HG02884 (cell line): Measurements from ENCODE around the gene TTLL11.
"Not testable (repeated sequence)": the region's sequence is repeated elsewhere in the genome, so short reads cannot be mapped to it uniquely, and the experiment has no call there.

ENCODE experiments used
- ATAC-seq: cut with Tn5 transposase; IDR thresholded peaks from one replicate; pipeline ENCODE4 v1.9.1; 2021; ENCODE audit warnings: mild to moderate bottlenecking, moderate library complexity; ENCODE audit not compliant: unreplicated experiment

TTLL11 gene

DNA sequence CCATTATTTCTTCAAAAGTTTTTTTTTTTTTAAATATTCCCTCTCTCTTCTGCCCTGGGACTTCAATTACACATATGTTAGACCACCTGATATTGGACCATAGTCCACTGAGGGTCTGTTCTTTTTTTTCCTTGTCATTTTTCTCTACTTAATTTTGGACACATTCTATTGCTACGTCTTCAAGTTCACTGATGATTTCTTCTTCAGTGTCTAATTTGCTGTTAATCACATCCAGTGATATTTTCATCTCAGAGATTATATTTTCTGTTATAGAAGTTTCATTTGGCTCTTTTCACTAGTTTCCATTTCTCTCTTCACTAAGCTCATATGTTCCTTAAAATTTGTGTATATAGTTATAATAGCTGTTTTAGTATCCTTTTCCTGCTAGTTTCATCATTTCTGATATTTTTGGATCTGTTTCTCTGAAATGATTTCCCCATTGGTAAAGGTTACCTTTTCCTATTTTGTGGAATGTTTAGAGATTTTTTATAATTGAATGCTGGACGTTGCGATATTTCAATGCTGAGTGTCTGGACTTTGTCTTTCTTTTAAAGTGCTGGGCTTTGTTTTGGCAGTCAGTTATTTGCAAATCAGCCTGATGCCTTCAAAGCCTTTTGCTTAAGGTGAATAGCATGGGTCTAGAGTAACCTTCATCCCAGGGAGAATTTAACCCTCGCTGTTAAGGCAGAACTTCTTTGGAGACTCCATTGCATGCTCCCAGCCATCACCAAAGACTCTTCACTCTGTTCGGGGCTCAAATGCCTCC lies 111.8 kb downstream of the TTLL11 start:
- ATAC-seq: no peak

- ATAC-seq: not testable (repeated sequence)
Measured at GRCh38 chr9:121980665-121981064, 112.4 kb downstream of the TTLL11 start.

DNA sequence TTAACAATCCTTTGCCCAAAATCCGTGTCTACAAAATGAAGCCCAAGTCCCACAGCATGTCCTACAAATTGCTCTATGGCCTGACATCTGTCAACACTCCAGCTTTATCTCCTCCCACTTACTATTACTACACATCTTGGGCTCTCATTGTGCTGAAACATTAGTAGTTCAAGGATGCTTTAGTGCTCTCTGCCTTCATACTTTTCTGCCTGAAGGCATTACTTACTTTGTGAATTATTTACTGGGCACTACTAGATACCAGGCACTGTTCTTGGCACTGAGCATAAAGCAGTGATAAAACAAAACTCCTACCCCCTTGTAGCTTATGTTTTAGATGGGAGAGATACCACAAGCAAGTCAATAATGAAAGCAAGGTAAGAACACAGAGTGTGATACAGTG lies 113.4 kb downstream of the TTLL11 start:
- no peak for ATAC-seq

- no peak for ATAC-seq
Measured at GRCh38 chr9:121976751-121977150, 116.4 kb downstream of the TTLL11 start.

- no peak for ATAC-seq
Measured at GRCh38 chr9:121975801-121976277, 117.3 kb downstream of the TTLL11 start.

- no peak for ATAC-seq
Measured at GRCh38 chr9:121974421-121974820, 118.7 kb downstream of the TTLL11 start.

DNA sequence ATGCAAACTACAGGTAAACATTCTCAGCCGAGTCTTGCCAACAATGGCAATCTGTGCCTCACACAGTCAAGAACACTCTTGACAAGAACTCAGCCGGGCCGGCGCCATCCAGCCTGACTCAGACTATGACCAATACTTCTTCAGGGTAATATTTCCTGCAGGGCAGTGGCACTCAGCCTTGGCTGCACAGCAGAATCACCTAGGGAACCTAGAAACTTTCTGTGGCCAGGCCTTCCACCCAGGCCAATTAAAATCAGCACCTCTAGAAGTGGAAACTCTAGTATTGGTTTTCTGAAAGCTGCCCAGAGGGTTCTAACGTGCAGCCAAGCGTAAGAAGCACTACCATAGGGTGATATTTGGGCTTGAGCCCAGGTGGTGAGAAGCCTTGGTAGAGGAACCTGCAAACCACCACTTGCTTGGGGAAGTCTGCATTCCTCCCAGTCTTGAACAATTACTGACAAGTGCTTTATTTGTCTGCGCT lies 120.6 kb downstream of the TTLL11 start:
- ATAC-seq: no peak

DNA sequence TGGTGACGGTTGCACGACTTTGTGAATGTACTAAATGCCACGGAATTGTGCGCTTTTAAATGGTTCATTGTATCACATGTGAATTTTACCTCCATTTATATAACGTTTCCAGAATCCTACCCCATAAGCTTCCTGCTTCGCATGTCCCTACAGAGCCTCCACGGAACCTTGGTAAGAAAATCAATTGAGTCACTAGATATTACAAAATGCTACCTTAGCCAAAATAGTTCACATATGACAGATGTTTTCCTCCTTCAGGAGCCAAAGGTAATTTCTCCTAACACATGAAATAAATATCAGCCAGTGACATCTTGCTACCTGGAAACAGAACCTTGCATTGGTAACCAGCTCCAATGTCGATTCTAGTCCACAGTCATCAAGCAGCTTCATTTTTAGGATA lies 125.1 kb downstream of the TTLL11 start:
- no peak for ATAC-seq

DNA sequence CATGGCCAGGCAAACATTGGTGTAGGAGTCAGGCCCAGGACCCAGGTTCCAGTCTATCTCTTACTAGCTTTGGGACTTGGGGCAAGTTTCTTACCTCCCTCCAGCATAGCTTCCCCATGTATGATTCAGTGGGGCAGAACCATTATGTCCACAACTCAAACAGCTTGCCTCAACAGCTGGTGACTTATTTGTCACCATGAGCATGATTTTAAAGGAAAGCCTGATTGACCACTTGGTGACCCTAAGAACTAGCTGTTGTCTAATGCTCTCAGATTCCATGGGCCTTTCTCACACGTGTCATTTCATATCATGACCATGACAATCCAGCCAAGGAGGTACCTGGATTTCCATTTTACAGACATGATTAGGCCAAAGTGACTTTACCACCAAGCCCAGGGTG lies 126.4 kb downstream of the TTLL11 start:
- ATAC-seq: no peak

DNA sequence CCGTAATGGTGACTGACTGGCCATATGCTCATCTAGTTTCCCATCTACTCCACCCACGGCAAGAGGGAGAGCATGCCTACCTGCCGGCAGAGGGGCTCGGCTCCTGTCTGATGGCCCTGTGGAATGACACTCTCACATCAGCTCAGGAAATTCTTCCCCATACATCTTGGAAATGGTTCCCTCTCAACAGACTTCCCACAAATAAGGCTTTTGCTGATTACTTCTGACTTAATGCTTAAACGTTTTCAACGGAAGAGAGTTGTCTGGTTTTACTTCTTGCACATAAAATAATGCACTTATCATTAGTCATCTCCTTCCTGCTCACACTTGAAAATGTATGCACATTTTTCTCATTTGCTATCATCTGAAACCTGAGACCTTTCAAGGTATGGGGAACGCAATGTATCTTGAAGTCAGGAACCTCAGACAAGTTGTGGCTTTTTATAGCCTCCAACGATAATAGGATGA lies 129.5 kb downstream of the TTLL11 start:
- ATAC-seq: no peak

DNA sequence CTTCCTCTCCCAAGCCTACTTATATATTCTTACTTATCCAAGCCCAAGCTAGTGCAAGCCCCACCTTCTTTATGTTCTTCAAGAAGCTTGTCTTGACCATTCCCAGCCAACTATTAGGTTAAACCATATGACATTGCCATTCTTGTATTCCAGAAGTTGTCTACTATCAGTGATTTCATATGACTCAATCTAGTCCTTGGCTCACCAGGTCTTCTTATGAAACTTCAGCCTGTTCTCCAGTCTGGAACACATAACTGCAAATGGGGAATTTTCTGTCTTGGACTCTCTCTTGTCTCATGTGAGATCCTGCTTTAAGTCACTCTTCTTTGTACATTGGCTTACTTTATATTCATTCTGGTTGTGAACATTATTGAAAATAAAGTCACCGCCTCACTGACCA lies 130.7 kb downstream of the TTLL11 start:
- ATAC-seq: no peak

DNA sequence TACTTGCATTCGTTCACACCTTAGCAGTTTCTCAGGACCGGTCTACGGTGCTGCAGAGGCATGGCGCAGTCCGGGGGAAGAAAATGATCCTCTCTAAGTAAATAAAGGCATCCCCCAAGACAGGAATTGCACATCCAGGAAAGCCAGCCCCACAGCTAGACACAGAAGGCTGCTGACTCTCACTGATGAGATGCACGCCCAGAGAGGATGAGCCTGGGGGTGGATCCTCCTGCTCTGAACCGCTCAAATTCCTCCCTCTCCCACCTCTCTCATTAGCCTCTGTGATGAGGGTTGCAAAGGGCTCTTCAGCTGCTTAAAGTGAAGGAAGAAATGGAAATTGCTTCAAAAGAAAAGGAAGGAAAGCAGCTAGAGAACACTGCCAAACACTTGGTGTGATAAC lies 132.4 kb downstream of the TTLL11 start:
- no peak for ATAC-seq

- ATAC-seq: no peak
Measured at GRCh38 chr9:121958530-121958929, 134.6 kb downstream of the TTLL11 start.

DNA sequence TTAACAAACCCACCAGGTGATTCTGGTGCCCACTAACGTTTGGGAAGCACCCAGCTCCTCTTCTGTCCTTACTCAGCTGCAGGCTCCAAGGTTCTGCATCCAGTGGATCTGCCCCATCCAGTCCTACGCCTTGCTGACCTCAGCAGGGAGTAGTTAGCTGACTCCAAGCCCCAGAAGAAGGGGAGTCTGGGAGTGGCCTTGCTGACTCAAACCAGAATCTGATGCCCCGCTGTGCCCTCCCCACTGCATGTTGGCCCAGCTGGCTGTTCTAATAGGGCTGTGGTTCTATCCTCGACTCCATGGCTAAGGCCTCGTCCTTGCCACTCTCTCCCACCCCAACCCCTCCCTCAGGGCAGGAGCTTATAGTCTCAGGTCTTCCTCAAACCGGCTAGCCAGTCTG lies 136.3 kb downstream of the TTLL11 start:
- no peak for ATAC-seq

- ATAC-seq: no peak
Measured at GRCh38 chr9:121955649-121956048, 137.5 kb downstream of the TTLL11 start.

DNA sequence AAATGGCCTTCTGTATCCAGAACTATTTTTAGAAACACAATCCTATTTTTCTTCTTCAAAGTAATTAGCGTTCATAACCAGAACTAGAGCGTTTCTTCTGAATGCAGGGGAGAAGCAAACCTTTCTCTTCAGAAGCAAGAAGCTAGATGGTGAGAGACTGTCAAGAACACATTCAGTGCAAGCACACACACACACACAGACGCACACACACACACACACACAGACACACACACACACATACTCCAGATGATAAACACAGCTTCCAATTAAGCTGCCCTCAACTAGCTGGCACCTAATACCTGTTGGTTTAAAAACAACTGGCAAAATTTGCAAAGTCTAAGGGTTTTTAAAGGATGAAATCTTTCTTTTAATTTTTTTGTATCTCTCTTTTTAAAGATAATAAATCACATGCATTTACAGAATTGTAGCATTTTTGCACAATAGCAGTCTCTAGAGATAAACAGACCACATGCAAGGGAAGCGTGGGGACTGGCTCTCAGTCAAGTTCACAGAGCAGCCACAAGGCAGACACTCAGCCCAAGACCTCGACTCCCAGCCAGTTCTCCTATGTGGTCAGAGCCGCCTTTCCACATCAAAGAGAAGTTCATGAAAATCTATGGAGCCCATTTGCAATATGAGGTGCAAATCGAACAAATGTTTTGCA lies 138.5 kb downstream of the TTLL11 start:
- no peak for ATAC-seq

- ATAC-seq: no peak
Measured at GRCh38 chr9:121952611-121953010, 140.5 kb downstream of the TTLL11 start.

GRCh38 chr9:121950866-121951265 lies 142.2 kb downstream of the TTLL11 start:
- ATAC-seq: no peak

- no peak for ATAC-seq
Measured at GRCh38 chr9:121950441-121950840, 142.7 kb downstream of the TTLL11 start.

GRCh38 chr9:121949766-121950165 lies 143.3 kb downstream of the TTLL11 start:
- ATAC-seq: no peak

DNA sequence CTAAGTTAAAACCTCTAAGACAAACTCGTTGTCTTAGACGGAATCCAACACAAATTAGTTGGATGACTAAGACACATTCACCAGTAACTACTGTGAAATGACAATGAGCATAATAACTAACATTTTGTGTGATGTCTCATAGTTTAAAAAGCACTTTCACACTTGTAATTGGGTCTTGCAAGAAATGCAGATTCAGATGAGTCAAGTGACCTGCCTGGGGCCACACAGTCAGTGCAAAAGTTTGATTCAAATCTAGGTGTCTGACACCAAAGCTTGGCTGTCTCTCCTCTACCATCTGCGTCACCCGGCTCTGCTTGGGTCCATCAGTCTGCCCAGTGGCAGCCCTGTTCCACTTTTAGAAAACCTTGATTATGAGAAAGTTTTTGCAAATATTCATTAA lies 143.7 kb downstream of the TTLL11 start:
- ATAC-seq: no peak

DNA sequence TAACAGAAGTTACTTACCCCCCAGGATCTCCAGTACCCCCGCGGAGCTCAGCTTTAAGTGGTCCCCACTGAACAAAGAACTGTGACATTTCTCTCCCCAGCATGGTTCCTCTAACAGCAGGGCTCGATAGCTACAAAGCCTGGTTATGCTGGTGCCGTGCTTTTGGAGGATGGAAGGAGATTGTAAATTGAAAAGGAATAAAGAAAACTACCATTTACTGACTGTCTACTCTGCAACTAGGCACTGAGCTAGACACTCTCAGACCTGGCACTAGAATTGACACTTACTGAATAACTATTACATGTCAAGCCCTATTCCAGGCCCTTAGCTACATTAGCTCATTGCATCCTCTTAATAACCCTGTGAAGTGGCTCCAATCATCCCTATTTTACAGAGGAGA lies 145.3 kb downstream of the TTLL11 start:
- no peak for ATAC-seq
